IPS-18c (cell line): ENCODE results near the gene PRAME.
"Not testable (repeated sequence)": the region's sequence is repeated elsewhere in the genome, so short reads cannot be mapped to it uniquely, and the experiment has no call there.

Experiments used
- H3K4me3 ChIP-seq: 2 replicates; pipeline ENCODE4 v1.7.0; 2013; ENCODE audit warnings: low read depth, mild to moderate bottlenecking, low read length, moderate library complexity; ENCODE audit not compliant: insufficient read depth
- H3K9me3 ChIP-seq: one replicate; pipeline ENCODE4 v1.6.1; 2013; ENCODE audit warnings: mild to moderate bottlenecking, low read length, moderate library complexity; ENCODE audit not compliant: control insufficient read depth, insufficient read depth

The PRAME gene

GRCh38 chr22:22558972-22559603, at the start of gene PRAME:
Gene PRAME (minus strand): TSS chr22:22559265. CDS start chr22:22556832, 2,433 bp downstream.
- Histone ChIP-seq H3K9me3 (peaks cover 12% of the 10 kb centered on the region), H3K4me3 (no peak within 1 kb of the TSS)

- H3K4me3 ChIP-seq, H3K9me3 ChIP-seq: not testable (repeated sequence)
Measured at GRCh38 chr22:22608022-22608421, 49.0 kb upstream of the PRAME start.

GRCh38 chr22:22605074-22605404, 46.0 kb upstream of the PRAME start:
- no peaks in the 10 kb centered on the region for H3K9me3 ChIP-seq
- no peak overlapping the region for H3K4me3 ChIP-seq

GRCh38 chr22:22604326-22605073, 45.4 kb upstream of the PRAME start:
- Histone ChIP-seq H3K4me3 (no peak overlapping the region; the same call in 1 of the 2 replicates), H3K9me3 (no peaks in the 10 kb centered on the region)

GRCh38 chr22:22603470-22603947, 44.4 kb upstream of the PRAME start:
- no peak overlapping the region for H3K4me3 ChIP-seq

GRCh38 chr22:22600531-22601261, 41.6 kb upstream of the PRAME start:
- Histone ChIP-seq H3K4me3 (no peak overlapping the region), H3K9me3 (no peaks in the 10 kb centered on the region)

More at GRCh38 chr22:22603470-22603947, 44.4 kb upstream of the PRAME start:
- H3K9me3 ChIP-seq: no peaks in the 10 kb centered on the region

- H3K4me3 ChIP-seq: no peak overlapping the region
- H3K9me3 ChIP-seq: no peaks in the 10 kb centered on the region
Measured at GRCh38 chr22:22599248-22599647, 40.2 kb upstream of the PRAME start.

GRCh38 chr22:22598144-22598543, 39.1 kb upstream of the PRAME start:
- Histone ChIP-seq H3K9me3 (no peaks in the 10 kb centered on the region), H3K4me3 (no peak overlapping the region)

- no peak overlapping the region for H3K4me3 ChIP-seq
Measured at GRCh38 chr22:22595001-22595835, 36.2 kb upstream of the PRAME start.

GRCh38 chr22:22593964-22594656, 35.0 kb upstream of the PRAME start:
- no peak overlapping the region for H3K4me3 ChIP-seq
- H3K9me3 ChIP-seq: no peaks in the 10 kb centered on the region

More at GRCh38 chr22:22595001-22595835, 36.2 kb upstream of the PRAME start:
- no peaks in the 10 kb centered on the region for H3K9me3 ChIP-seq

- no peak overlapping the region for H3K4me3 ChIP-seq
- no peaks in the 10 kb centered on the region for H3K9me3 ChIP-seq
Measured at GRCh38 chr22:22593250-22593649, 34.2 kb upstream of the PRAME start.

GRCh38 chr22:22591348-22592299, 32.6 kb upstream of the PRAME start:
- Histone ChIP-seq H3K4me3 (no peak overlapping the region), H3K9me3 (no peaks in the 10 kb centered on the region)

- Histone ChIP-seq H3K9me3 (no peaks in the 10 kb centered on the region), H3K4me3 (no peak overlapping the region)
Measured at GRCh38 chr22:22590136-22590891, 31.2 kb upstream of the PRAME start.

- no peaks in the 10 kb centered on the region for H3K9me3 ChIP-seq
- H3K4me3 ChIP-seq: no peak overlapping the region
Measured at GRCh38 chr22:22588485-22589164, 29.6 kb upstream of the PRAME start.
